ENCODE results near the gene C22orf15.

C22orf15 gene

DNA sequence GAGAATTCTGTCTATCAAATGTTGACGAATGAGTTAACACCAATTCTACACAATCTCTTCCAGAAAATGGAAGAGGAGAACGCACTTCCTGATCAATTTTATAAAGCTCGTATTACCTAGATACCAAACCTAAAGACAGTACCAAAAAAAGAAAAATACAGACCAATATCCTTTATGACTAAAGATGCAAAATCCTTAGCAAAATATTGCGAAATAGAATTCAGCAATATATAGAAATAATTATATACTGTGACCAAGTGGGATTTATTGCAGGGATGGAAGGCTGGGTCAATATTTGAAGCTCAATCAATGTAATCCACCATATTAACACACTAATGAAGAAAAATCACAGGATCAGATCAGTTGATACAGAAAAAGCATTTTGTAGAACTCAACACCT lies 49.6 kb downstream of the C22orf15 start:
- DNase-seq (ENCODE audit: insufficient read length, low spot score) (no peak), FAIRE-seq (no peak)
- TF ChIP-seq CTCF (IDR thresholded peaks at IDR 0.05; ENCODE audit: insufficient read depth, missing control alignments): no peak
